ENCODE results near the gene TOMM34.

The TOMM34 gene

DNA sequence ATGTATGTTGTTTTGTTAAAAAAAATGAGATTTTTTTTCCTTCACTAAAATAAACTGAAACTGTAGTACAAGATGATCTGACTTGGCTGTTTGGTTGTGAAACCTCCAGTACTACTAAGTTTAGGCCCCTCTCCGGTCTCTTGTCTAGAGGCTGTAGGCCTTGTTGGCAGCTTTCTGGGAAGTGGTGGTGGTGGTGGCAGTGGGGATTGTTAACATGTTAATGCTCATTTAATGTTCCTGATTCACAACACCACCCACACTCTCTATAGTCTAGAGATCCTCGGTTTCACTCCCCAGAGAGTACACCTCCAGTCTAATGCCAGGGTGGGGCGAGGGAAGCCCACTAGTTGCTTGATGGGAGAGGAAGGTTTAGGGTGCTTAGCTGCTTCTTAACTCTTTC lies 30.2 kb upstream of the TOMM34 start:
- TF ChIP-seq, protein P1, sequence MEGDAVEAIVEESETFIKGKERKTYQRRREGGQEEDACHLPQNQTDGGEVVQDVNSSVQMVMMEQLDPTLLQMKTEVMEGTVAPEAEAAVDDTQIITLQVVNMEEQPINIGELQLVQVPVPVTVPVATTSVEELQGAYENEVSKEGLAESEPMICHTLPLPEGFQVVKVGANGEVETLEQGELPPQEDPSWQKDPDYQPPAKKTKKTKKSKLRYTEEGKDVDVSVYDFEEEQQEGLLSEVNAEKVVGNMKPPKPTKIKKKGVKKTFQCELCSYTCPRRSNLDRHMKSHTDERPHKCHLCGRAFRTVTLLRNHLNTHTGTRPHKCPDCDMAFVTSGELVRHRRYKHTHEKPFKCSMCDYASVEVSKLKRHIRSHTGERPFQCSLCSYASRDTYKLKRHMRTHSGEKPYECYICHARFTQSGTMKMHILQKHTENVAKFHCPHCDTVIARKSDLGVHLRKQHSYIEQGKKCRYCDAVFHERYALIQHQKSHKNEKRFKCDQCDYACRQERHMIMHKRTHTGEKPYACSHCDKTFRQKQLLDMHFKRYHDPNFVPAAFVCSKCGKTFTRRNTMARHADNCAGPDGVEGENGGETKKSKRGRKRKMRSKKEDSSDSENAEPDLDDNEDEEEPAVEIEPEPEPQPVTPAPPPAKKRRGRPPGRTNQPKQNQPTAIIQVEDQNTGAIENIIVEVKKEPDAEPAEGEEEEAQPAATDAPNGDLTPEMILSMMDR (IDR thresholded peaks at IDR 0.05; ENCODE audit: control extremely low read depth, extremely low read depth, low read depth, missing control alignments): no peak
- POLR2A ChIA-PET: no interaction called here
- DNase-seq (ENCODE audit: extremely low spot score): no peak
- CTCF ChIA-PET: interaction anchor here (0.7 to 2.2 kb wide), 3 partner anchors 13 to 105 kb away, joined by 3 to 7 read pairs (median 3); no protein-coding TSS in a partner anchor

DNA sequence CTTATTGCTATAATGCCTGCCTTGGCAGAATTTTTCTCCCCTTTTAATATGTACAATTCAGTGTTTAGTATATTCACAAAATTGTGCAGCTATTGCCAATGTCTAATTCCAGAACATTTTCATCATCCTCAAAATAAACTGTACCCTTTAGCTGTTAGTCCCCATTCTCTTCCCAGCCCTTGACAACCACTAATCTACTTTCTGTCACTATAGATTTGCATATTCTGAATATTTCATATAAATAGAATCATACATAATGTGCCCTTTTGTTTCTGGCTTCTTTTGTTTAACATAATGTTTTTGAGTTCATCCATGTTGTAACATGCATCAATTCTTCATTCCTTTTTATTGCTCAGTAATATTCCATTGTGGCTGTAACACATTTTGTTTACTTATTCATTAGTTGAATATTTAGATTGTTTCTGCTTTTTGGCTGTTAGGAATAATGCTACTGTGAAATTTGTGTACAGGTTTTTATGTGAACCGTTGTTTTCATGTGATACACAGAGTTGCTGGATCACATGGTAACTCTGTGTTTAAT lies 28.5 kb upstream of the TOMM34 start:
- TF ChIP-seq, protein P1 (IDR thresholded peaks at IDR 0.05; ENCODE audit: control extremely low read depth, extremely low read depth, low read depth, missing control alignments): no peak
- DNase-seq (ENCODE audit: extremely low spot score): no peak
- CTCF ChIA-PET: interaction anchor here (0.6 to 1.9 kb wide), 2 partner anchors 23 to 26 kb away, joined by 3 to 4 read pairs; no protein-coding TSS in a partner anchor
- POLR2A ChIA-PET: no interaction called here

DNA sequence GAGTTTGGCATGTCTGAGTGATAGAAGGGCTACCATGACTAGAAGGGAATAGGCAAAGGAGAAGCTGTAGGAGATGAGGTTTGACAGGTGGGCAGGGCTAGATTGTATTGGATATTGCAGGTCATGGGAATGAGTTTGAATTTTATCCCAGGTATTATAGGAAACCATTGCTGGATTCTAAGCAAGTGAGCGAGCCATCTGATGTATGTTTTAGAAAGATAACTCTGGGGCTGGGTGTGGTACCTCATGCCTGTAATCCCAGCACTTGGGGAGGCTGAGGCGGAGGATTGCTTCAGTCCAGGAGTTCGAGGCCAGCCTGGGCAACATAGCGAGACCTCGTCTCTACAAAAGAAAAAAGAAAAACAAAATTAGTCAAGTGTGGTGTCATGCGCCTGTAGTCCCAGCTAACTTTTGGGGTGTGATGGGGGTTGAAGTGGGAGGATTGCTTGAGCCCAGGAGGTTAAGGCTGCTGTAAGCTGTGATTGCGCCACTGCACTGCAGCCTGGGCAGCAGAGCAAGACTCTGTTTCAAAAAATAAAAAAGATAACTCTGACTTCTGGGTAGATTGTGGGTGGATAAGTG lies 23.0 kb upstream of the TOMM34 start:
- TF ChIP-seq, protein P1 (IDR thresholded peaks at IDR 0.05; ENCODE audit: control extremely low read depth, extremely low read depth, low read depth, missing control alignments): no peak
- POLR2A ChIA-PET: no interaction called here
- CTCF ChIA-PET: interaction anchor here (1.1 to 1.8 kb wide), 3 partner anchors 10 to 16 kb away, joined by 3 to 4 read pairs (median 4); no protein-coding TSS in a partner anchor
- DNase-seq (ENCODE audit: extremely low spot score): no peak

DNA sequence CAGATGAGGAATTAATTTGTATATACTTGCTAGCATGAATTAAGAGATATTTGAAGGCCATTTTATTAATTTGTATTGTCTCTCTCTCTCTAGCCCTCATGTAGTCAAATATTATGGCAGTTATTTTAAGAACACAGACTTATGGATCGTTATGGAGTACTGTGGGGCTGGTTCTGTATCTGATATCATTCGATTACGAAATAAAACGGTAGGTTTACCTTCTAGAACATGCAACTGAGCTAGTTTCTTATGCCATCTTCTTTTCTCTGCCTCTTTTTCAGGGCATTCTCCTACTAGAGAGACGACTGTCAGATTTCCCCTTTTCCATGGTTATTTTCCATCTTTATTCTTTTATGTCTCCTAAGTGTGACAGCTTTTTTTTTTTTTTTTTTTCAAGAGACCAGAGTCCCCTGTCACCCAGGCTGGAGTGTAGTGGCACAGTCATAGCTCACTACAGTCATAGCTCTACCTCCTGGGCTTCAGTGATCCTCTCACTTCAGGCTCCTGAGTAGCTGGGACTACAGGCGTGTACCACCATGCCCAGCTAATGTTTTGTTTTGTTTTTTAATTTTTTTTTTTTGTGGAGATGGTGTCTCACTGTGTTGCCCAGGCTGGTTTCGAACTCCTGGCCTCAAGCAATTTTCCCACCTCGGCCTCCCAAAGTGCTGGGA lies 21.7 kb upstream of the TOMM34 start:
- ChIA-PET CTCF (interaction anchor here (1.0 to 1.8 kb wide), 3 partner anchors 11 to 15 kb away, joined by 3 to 4 read pairs (median 4); no protein-coding TSS in a partner anchor), POLR2A (interaction anchor here (0.5 to 0.6 kb wide), 2 partner anchors 30 to 79 kb away, joined by 3 read pairs; no protein-coding TSS in a partner anchor)
- TF ChIP-seq, protein P1 (IDR thresholded peaks at IDR 0.05; ENCODE audit: control extremely low read depth, extremely low read depth, low read depth, missing control alignments): no peak
- DNase-seq (ENCODE audit: extremely low spot score): no peak

DNA sequence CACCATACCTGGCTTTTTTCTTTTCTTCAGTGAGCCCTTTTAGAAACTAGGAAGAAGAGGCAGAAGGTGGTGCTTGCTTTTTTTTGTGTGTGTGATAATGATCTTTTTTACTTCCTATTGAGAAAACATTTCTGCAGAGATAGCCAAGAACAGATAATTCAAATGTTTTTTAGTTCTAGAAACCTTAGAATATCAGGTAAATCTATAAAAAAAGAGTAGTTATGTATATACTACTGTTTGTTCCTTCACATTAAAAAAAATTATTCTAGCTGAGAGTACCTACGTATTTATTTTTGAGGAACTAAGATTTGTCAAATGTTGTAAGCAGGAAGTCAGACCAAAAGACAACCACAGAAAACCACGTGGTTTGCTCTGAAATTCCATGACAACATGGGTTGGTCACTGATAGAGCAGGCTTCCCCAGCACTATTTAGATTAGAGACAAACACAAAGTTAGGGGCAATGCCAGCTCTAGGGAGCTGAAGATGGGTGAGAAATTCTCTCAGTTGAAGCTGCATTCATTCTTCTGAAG lies 19.0 kb upstream of the TOMM34 start:
- peak; percentile 65 for DNase-seq (ENCODE audit: extremely low spot score)
- TF ChIP-seq, protein P1 (IDR thresholded peaks at IDR 0.05; ENCODE audit: control extremely low read depth, extremely low read depth, low read depth, missing control alignments): no peak
- CTCF ChIA-PET: interaction anchor here (1.0 to 3.0 kb wide), 7 partner anchors 8 to 117 kb away, joined by 3 to 11 read pairs (median 5); partner anchors contain the start of genes STK4 and TOMM34
- POLR2A ChIA-PET: interaction anchor here (0.6 kb wide), 1 partner anchor 963 kb away, joined by 3 read pairs; no protein-coding TSS in a partner anchor

DNA sequence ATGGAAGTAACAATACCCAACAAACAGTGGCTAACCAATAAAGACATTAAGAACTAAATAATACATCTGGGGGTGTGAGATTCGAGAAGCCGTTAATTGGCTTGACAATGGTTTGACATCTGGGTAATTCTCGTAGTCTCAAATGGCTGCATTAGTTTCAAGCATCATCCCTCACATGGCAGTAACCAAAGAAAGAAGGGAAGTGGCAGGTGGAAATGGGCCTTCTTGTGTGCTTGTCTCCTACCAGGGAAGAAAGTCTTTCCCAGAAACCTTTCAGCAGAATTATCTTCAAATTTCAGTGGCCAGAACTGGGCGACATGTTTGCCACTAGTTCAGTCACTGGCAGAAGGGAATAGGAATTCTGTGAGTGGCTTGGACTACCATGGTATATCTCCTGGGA lies 16.5 kb upstream of the TOMM34 start:
- TF ChIP-seq, protein P1 (IDR thresholded peaks at IDR 0.05; ENCODE audit: control extremely low read depth, extremely low read depth, low read depth, missing control alignments): no peak
- no peak for DNase-seq (ENCODE audit: extremely low spot score)
- CTCF ChIA-PET: no interaction called here
- POLR2A ChIA-PET: no interaction called here

Measured in GM10248 (cell line).